Fibroblast of upper back skin (primary cell): Measurements from ENCODE around the gene GZMM.

Experiments used
- DNase-seq: peaks from one replicate; pipeline ENCODE4 v3.0.0-alpha.2; 2013

The GZMM gene

GRCh38 chr19:535017-535835 lies 8.6 kb upstream of the GZMM start:
- DNase-seq = no peak

GRCh38 chr19:536031-536880 lies 7.6 kb upstream of the GZMM start:
- DNase-seq = no peak

GRCh38 chr19:536881-537404 lies 6.9 kb upstream of the GZMM start:
- no peak for DNase-seq

- DNase-seq = no peak
Observed at GRCh38 chr19:538641-539428, 5.0 kb upstream of the GZMM start.

GRCh38 chr19:539429-540030 lies 4.3 kb upstream of the GZMM start:
- no peak for DNase-seq

GRCh38 chr19:540867-541637 lies 2.8 kb upstream of the GZMM start:
- DNase-seq = no peak

- DNase-seq = no peak
Observed at GRCh38 chr19:541699-542098, 2.2 kb upstream of the GZMM start.

- no peak for DNase-seq
Observed at GRCh38 chr19:542173-542866, 1.5 kb upstream of the GZMM start.

- DNase-seq = no peak
Observed at GRCh38 chr19:547117-547516, 3.3 kb downstream of the GZMM start.

GRCh38 chr19:547836-548720 lies 4.2 kb downstream of the GZMM start:
- no peak for DNase-seq

GRCh38 chr19:548886-549830 lies 5.3 kb downstream of the GZMM start:
- no peak for DNase-seq

GRCh38 chr19:554817-555216 lies 11.0 kb downstream of the GZMM start:
- no peak for DNase-seq

- DNase-seq = no peak
Observed at GRCh38 chr19:555474-555808, 11.6 kb downstream of the GZMM start.

GRCh38 chr19:556611-557382 lies 12.9 kb downstream of the GZMM start:
- DNase-seq = no peak

GRCh38 chr19:558770-559439 lies 15.1 kb downstream of the GZMM start:
- DNase-seq = no peak

- no peak for DNase-seq
Observed at GRCh38 chr19:560121-560520, 16.3 kb downstream of the GZMM start.

GRCh38 chr19:566403-566802 lies 22.6 kb downstream of the GZMM start:
- DNase-seq = peak; percentile 51

GRCh38 chr19:566844-567243 lies 23.0 kb downstream of the GZMM start:
- no peak for DNase-seq
